ENCODE data around the gene PSEN1.
A peak's percentile ranks its signal among the peaks of the same experiment; 100 is the strongest.
"Not testable (repeated sequence)": the region's sequence is repeated elsewhere in the genome, so short reads cannot be mapped to it uniquely, and the experiment has no call there.

The PSEN1 gene

DNA sequence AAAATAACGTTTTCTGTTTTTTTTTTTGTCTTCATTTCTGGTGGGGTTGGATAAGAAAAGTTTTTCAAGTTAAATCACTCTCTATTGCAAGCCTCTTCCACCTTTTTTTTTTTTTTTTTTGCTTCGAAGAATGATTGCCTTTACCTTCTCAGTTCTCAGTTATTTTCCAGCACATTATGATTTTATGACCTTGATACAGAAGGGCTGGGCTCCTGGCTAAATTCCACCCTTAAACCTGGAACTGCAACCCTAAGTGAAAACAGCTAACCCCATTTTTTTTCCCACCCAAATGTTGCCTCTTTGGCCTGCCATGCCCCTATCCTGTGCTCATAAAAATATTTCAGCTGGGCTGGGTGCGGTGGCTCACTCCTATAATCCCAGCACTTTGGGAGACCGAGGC, 31.4 kb downstream of the PSEN1 start:
- DNase-seq (ENCODE audit: low spot score) = no peak

DNA sequence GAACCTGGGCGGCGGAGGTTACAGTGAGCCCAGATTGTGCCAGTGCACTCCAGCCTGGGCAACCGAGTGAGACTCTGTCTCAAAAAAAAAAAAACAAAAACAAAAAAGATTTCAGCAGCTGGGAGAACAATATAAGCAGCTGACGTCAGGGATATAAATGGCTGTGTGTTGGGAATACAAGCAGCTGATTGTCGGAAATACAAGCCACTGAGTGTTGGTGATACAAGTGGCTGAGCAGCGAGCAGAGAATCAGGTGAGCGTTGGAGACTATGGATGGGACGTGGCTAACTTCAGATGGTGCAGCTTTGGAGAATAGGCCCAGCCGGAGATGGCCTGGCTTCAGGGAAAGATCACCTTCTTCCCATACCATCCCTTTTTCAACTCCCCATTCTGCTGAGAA, 32.0 kb downstream of the PSEN1 start:
- DNase-seq (ENCODE audit: low spot score) = no peak

DNA sequence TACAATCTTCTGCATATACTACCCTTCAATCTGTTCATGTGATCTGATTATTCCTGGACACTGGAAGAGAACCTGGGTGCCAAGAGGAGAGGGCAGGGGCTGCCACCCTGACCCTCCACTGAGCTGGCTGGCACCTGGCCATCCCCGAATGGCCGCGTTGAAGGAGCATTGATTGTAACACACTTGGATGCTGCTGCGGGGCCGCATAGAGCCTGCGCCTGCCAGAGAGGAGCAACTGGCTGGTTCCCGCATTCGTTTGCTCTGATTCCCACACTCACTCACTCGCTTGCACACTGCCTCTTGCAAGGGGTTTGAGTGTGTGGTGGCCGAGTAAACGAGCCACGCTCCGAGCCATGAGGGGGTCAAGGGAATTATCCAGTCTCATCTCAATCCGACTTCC, 32.4 kb downstream of the PSEN1 start:
- DNase-seq (ENCODE audit: low spot score) = no peak

DNA sequence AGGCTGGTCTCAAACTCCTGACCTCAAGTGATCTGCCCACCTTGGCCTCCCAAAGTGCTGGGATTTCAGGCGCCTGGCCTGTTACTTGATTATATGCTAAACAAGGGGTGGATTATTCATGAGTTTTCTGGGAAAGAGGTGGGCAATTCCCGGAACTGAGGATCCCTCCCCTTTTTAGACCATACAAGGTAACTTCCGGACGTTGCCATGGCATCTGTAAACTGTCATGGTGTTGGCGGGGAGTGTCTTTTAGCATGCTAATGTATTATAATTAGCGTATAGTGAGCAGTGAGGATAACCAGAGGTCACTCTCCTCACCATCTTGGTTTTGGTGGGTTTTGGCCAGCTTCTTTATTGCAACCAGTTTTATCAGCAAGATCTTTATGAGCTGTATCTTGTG, 33.5 kb downstream of the PSEN1 start:
- DNase-seq (ENCODE audit: low spot score) = not testable (repeated sequence)

DNA sequence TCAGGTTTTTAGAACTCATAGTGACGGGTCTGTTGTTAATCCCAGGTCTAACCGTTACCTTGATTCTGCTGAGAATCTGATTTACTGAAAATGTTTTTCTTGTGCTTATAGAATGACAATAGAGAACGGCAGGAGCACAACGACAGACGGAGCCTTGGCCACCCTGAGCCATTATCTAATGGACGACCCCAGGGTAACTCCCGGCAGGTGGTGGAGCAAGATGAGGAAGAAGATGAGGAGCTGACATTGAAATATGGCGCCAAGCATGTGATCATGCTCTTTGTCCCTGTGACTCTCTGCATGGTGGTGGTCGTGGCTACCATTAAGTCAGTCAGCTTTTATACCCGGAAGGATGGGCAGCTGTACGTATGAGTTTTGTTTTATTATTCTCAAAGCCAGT, 34.4 kb downstream of the PSEN1 start:
- DNase-seq (ENCODE audit: low spot score) = no peak

DNA sequence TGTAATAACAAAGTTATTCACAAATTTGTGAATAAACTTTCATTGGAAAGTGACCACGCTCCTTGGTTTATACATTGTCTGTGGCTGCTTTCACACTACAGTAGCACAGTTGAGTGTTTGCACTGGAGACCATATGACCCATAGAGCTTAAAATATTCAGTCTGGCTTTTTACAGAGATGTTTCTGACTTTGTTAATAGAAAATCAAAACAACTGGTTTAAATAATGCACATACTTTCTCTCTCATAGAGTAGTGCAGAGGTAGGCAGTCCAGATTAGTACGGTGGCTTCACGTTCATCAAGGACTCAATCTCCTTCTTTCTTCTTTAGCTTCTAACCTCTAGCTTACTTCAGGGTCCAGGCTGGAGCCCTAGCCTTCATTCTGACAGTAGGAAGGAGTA, 36.2 kb downstream of the PSEN1 start:
- DNase-seq (ENCODE audit: low spot score) = no peak

DNA sequence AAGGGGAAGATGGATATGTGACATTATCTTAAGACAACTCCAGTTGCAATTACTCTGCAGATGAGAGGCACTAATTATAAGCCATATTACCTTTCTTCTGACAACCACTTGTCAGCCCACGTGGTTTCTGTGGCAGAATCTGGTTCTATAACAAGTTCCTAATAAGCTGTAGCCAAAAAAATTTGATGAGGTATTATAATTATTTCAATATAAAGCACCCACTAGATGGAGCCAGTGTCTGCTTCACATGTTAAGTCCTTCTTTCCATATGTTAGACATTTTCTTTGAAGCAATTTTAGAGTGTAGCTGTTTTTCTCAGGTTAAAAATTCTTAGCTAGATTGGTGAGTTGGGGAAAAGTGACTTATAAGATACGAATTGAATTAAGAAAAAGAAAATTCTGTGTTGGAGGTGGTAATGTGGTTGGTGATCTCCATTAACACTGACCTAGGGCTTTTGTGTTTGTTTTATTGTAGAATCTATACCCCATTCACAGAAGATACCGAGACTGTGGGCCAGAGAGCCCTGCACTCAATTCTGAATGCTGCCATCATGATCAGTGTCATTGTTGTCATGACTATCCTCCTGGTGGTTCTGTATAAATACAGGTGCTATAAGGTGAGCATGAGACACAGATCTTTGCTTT, 36.9 kb downstream of the PSEN1 start:
- peak; percentile 42 for DNase-seq (ENCODE audit: low spot score)

DNA sequence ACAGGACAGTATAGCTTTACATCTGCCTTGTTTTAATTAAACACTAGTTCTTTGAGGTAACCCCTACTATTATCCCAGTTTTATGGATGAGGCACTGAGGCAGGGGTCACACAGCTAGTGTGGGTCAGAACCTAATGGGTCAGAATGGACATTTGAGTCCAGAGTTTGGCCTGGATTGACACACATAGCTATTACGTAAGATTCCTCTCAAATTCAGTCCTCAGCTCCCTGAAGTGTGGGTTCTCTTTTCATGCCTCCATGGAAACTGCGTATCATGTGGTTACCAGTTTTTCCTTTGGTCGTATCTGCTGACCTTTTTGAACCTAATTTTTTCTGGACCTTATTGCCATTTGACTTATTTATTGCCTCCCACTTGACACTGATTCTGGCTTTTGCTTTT, 40.4 kb downstream of the PSEN1 start:
- DNase-seq (ENCODE audit: low spot score) = no peak

DNA sequence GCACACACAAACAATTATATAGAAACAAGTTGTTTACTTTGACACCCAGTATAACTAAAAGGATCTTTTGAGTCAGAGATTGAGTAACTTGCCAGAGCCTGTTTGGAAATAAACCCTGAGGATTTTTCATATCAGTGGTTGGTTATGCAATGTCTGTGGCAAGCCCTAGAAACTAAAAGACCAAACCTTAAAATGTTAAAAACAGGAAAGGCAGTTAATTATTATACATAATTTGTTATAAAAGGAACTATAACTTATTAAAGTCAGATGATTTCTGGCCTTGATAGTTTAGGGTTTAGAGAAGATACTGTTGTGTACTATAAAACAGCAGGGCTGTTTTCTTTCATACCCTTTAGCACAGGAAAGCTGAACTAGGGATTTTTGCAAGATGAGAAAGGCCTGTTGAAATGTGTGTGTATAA, 44.1 kb downstream of the PSEN1 start:
- DNase-seq (ENCODE audit: low spot score) = no peak

DNA sequence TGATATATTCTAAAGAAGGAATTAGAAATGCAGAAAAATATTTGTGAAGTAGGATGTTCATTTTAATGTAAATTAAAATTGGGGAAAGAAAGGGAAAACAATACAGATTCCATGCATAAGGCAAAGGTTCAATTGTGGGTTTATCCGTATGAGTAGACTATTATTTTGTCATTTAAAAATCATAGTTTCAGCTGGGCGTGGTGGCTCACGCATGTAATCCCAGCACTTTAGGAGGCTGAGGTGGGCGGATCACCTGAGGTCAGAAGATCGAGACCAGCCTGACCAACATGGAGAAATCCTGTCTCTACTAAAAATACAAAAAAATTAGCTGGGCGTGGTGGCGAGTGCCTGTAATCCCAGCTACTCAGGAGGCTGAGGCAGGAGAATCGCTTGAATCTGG, 44.7 kb downstream of the PSEN1 start:
- DNase-seq (ENCODE audit: low spot score) = not testable (repeated sequence)

DNA sequence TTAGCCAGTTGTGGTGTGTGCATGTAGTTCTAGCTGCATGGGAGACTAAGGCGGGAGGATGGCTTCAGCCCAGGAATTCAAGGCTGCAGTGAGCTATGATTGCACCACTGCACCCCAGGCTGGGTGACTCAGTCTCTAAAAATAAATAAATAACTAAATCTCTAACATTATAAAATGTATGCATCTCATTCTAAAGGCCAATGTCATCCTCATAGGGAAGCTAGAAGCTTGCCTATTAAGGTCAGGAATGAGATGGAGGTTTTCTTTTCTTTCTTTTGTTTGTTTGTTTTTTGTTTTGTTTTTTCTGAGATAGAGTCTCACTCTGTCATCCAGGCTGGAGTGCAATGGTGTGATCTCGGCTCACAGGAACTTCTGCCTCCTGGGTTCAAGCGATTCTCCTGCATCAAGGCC, 52.2 kb downstream of the PSEN1 start:
- no peak for DNase-seq (ENCODE audit: low spot score)

DNA sequence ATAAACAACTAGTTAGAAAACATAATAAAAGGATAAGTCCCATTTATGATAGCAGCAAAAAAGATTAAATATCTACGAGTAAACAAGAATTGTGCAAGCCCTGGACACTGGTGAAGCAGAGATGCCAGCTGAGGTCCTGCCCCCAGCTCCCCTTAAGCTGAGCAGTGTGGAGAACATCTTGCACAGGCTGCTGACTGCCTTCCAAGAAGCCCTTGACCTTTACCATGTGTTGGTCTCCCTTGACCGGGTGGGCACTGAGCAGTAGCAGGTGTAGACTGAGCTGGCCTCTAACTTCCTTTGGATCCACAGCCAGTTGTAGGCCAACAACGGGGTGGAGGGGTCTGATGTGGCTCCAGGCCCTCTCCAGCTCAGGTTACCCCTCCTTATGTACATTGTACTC, 53.3 kb downstream of the PSEN1 start:
- no peak for DNase-seq (ENCODE audit: low spot score)

DNA sequence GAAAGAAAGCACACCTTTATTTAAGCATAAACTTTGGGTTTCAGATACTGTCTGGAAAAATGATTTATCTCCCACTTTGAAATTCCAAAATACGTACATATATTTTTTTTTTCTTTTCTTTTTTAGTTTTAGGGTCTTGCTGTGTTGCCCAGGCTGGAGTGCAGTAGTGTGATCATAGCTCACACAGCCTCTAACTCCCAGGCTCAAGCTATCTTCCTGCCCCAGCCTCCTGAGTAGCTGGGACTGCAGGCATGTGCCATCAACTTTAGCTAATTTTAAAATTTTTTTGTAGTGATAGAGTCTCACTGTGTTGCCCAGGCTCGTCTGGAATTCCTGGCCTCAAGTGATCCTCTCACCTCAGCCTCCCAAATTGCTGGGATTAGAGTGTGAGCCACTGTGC, 55.1 kb downstream of the PSEN1 start:
- DNase-seq (ENCODE audit: low spot score) = no peak

DNA sequence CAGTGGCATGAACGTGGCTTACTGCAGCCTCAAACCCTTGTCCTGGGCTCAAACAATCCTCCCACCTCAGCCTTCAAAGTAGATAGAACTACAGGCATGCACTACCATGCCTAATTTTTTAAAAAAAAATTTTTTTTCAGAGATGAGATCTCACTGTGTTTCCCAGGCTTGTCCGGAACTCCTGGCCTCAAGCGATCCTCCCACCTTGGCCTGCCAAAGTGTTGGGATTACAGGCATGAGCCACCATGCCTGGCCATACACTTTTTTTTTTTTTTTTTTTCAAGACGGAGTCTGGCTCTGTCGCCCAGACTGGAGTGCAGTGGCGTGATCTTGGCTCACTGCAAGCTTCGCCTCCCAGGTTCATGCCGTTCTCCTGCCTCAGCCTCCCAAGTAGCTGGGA, 58.0 kb downstream of the PSEN1 start:
- DNase-seq (ENCODE audit: low spot score) = not testable (repeated sequence)

DNA sequence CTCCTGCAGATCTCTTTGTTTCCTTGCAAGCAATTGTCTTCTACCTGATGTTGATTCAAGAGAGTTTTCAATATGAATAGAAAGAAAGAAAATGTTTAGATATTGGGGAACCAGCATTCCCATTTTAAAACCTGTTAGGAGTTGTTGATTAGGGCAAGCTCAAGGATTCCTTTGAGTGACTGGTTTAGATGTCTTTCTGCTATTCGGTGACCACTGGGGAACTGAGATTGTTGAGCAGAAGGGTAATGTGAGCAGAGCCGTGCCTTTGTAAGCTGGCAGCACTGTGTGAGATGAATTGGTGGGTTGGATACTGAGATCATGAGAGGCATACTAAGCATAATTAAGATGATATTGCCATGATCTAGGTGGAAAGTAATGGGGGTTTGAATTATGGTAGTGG, 61.9 kb downstream of the PSEN1 start:
- no peak for DNase-seq (ENCODE audit: low spot score)

DNA sequence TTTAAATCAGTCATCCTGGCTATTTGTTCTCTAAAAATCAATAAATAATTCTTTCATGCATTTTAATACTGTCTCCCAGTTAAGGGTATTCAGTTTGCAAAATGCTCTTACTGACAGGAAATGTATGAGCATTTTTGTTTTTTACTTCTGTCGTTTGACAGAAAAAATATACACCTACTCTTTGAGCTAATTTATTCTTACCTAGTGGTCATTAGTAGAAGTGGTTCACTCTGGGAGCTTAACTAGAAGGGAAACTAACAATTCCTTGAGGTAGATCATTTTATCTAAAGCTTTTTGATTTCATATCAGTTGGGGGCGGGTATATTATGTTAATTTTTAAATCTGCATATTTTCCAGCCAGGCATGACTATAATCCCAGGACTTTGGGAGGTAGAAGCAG, 67.2 kb downstream of the PSEN1 start:
- DNase-seq (ENCODE audit: low spot score) = no peak

DNA sequence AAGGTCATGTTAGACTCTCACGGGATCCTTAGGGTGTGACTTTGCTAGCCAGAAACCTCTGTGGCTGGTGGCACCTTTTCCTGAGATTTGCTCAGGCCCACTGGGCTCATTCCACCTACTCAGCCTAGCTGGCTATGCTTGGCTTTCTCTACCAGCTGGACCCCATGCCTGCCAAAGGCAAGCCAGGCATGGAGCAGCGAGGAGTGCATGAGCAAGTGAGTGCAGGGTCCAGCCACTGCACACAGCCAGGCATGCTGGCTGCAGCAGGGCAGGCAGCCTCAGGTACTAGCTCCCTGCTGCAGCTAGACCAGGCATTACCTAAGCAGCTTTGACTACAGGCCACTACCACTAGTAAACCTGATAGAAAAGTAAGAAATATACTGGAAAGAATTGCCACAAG, 71.3 kb downstream of the PSEN1 start:
- no peak for DNase-seq (ENCODE audit: low spot score)

DNA sequence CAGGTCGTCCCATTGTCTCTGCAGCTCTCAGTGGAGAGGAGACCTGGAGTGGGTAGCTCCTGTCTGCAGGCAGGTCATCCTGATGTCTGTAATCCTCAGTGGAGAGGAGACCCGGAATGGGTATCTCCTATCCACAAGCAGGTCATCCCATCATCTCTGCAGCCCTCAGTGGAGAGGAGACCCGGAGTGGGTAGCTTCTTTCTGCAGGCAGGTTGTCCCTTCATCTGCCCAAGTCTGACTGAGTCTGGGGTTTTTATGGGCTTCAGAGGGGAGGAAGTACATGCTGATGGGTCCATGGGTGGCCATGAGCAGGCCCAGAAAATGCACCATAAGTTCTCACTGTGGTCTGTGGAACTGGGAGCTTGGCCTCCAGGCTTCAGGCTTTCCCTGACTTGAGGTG, 72.1 kb downstream of the PSEN1 start:
- DNase-seq (ENCODE audit: low spot score) = no peak

DNA sequence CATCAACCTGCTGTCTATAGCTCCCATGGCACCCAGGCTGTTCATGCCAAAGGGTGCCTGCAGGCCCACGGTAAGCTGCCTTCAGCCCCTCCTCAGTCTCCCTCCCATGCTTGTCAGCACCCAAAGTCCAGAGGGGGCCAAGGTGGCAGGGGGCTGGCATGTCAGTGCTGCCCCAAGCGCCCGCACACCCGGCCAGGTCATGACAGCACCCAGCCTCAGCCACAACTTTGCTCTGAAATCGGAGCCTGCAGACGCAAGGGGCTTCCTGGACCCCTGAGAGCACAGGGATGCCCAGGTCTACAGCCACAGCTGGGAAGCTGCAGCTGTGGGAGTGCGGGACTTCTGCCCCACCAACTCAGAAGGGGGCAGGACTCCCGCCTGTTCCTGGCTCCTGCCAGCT, 72.5 kb downstream of the PSEN1 start:
- DNase-seq (ENCODE audit: low spot score) = no peak

DNA sequence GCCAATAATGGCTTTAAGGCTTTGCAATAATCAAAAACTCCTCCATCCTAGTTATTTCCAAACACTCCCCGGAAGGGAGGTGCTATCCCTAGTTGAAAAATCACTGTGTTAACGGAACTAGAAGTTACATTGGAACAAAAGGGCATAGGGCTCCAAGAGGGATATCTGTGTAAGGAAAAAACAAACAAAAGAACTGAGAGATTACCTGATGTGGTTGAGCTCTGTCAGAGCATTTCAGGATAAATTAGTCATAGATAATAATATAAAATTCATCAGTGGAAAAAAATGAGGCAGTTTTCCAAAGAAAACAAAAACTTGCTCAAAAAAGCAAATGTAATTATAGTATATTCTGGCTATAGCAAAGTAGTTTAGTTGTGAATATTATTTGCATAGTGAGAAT, 73.6 kb downstream of the PSEN1 start:
- no peak for DNase-seq (ENCODE audit: low spot score)

DNA sequence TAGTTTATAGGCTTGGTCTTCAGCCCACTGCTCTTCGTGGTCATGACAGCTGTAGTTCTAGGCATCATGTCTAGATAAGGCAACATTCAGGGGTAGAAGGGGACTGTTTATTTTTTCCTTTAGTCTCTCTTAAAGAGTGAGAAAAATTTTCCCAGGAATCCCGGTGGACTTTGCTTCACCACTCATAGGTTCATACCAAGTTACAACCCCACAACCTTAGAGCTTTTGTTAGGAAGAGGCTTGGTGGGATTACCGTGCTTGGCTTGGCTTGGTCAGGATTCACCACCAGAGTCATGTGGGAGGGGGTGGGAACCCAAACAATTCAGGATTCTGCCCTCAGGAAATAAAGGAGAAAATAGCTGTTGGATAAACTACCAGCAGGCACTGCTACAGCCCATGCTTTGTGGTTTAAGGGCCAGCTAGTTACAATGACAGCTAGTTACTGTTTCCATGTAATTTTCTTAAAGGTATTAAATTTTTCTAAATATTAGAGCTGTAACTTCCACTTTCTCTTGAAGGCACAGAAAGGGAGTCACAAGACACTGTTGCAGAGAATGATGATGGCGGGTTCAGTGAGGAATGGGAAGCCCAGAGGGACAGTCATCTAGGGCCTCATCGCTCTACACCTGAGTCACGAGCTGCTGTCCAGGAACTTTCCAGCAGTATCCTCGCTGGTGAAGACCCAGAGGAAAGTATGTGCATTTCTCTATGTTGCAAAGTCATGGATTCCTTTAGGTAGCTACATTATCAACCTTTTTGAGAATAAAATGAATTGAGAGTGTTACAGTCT, 75.1 kb downstream of the PSEN1 start:
- no peak for DNase-seq (ENCODE audit: low spot score)

DNA sequence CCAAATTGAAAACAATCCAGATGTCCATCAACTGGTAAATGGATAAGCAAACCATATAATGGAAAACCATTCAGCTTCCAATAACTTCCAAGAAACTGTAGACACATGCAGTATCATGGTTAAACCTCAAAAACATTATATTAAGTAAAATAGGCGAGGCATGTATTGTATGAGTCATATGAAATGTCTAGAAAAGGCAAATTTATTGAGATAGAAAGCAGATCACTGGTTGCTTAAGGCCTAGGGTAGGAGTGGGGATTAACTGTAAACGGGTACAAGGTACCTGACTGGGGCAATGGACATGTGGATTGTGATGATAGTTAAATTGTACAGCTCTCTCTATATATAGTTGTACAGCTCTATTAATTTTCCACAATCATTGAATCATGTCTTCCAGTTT, 79.7 kb downstream of the PSEN1 start:
- DNase-seq (ENCODE audit: low spot score) = no peak

DNA sequence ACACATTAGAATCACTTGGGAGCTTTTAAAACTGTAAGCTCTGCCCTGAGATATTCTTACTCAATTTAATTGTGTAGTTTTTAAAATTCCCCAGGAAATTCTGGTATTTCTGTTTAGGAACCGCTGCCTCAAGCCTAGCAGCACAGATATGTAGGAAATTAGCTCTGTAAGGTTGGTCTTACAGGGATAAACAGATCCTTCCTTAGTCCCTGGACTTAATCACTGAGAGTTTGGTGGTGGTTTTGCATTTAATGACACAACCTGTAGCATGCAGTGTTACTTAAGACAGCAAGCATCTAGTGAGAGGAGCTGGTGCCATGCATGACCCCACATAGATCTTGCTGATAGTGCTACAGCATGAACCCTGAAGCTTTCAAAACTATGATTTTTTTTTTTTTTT, 81.1 kb downstream of the PSEN1 start:
- DNase-seq (ENCODE audit: low spot score) = no peak

DNA sequence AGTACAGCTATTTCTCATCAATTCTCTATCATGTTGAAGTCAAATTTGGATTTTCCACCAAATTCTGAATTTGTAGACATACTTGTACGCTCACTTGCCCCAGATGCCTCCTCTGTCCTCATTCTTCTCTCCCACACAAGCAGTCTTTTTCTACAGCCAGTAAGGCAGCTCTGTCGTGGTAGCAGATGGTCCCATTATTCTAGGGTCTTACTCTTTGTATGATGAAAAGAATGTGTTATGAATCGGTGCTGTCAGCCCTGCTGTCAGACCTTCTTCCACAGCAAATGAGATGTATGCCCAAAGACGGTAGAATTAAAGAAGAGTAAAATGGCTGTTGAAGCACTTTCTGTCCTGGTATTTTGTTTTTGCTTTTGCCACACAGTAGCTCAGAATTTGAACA, 83.8 kb downstream of the PSEN1 start:
- no peak for DNase-seq (ENCODE audit: low spot score)

Measured in kidney capillary endothelial cell (primary cell).